PC-3 (cell line): ENCODE measurements around the gene KRTAP1-5. TPM values are rescaled to one million over a fixed set of nuclear protein-coding genes. Genes with fewer than 3 reads are reported as not detected.

ENCODE experiments used
- ATAC-seq: fragments of 200-7000 bp; cut with Tn5 transposase; 2 replicates; pipeline ENCODE4 v1.9.1; 2020; ENCODE audit warnings: mild to moderate bottlenecking, moderate library complexity
- BruUV-seq: library from RNA; stranded (reverse); fragments of 400-500 nt; replicated peaks from 2 replicates; lab custom pipeline; 2021; lab: Mats Ljungman, UMichigan
- CTCF ChIA-PET: fragments of 300-600 bp; sonication (Branson Sonifier 250); formaldehyde crosslinking; loops from one replicate; lab custom pipeline; 2022; ENCODE audit warnings: antibody characterized with exemption; lab: Charles Lee
- POLR2A ChIA-PET: fragments of 300-600 bp; sonication (Branson Sonifier 250); formaldehyde crosslinking; loops from one replicate; lab custom pipeline; 2022; ENCODE audit warnings: antibody characterized with exemption; ENCODE audit not compliant: unreplicated experiment; lab: Charles Lee
- DNase-seq: peaks from one replicate; pipeline ENCODE4 v3.0.0-alpha.2; 2015
- H2AFZ ChIP-seq: fragments of 300-600 bp; sonication (generic); 2 replicates; pipeline ENCODE4 v1.6.0; 2016; ENCODE audit warnings: antibody characterized with exemption, low read length
- H3F3A ChIP-seq: fragments of 300-600 bp; sonication (generic); one replicate; pipeline ENCODE4 v1.6.0; 2017; ENCODE audit warnings: antibody characterized with exemption, low read length, control low read depth, mild to moderate bottlenecking; ENCODE audit not compliant: unreplicated experiment
- H3K27ac ChIP-seq: fragments of 300-600 bp; sonication (generic); 2 replicates; pipeline ENCODE4 v1.5.1; 2016; ENCODE audit warnings: mild to moderate bottlenecking, low read length
- H3K27me3 ChIP-seq: fragments of 300-600 bp; sonication (generic); 2 replicates; pipeline ENCODE4 v1.6.1; 2016; ENCODE audit warnings: low read length, mixed read lengths
- H3K36me3 ChIP-seq: fragments of 300-600 bp; sonication (generic); 2 replicates; pipeline ENCODE4 v1.6.1; 2016; ENCODE audit warnings: low read depth, mixed run types, low read length, mixed read lengths
- H3K4me1 ChIP-seq: fragments of 300-600 bp; sonication (generic); 2 replicates; pipeline ENCODE4 v1.5.1; 2016; ENCODE audit warnings: low read length; ENCODE audit not compliant: insufficient read depth
- H3K4me2 ChIP-seq: fragments of 300-600 bp; sonication (generic); 2 replicates; pipeline ENCODE4 v1.6.0; 2016; ENCODE audit warnings: low read length
- H3K4me3 ChIP-seq: fragments of 300-600 bp; sonication (generic); 2 replicates; pipeline ENCODE4 v1.5.1; 2016; ENCODE audit warnings: mild to moderate bottlenecking, low read length, mixed read lengths
- H3K79me2 ChIP-seq: fragments of 300-600 bp; sonication (generic); 2 replicates; pipeline ENCODE4 v1.6.1; 2017; ENCODE audit warnings: low read length, mixed read lengths
- H3K9ac ChIP-seq: fragments of 300-600 bp; sonication (generic); 2 replicates; pipeline ENCODE4 v1.6.0; 2016; ENCODE audit warnings: mild to moderate bottlenecking, low read length
- H3K9me2 ChIP-seq: fragments of 300-600 bp; sonication (generic); replicated peaks from 2 replicates; pipeline ENCODE4 v1.6.1; 2016; ENCODE audit warnings: mixed run types, low read length, mixed read lengths
- H3K9me3 ChIP-seq: fragments of 300-600 bp; sonication (generic); 2 replicates; pipeline ENCODE4 v1.6.1; 2016; ENCODE audit warnings: low read length, mixed read lengths
- H4K20me1 ChIP-seq: fragments of 300-600 bp; sonication (generic); 2 replicates; pipeline ENCODE4 v1.6.1; 2016; ENCODE audit warnings: low read length, mixed read lengths
- EZH2 ChIP-seq: fragments of 300-600 bp; sonication (generic); IDR thresholded peaks from one replicate; pipeline ENCODE4 v1.6.1; 2017; ENCODE audit warnings: antibody characterized with exemption, mild to moderate bottlenecking, low read length; ENCODE audit not compliant: unreplicated experiment
- EZH2phosphoT487 ChIP-seq: fragments of 300-600 bp; sonication (generic); IDR thresholded peaks from 2 replicates; pipeline ENCODE4 v1.6.1; 2018; ENCODE audit warnings: mild to moderate bottlenecking, antibody characterized with exemption, low read length, borderline replicate concordance
- intact Hi-C: fragments of 100-400 bp; cut with micrococcal nuclease; formaldehyde crosslinking; loops from 2 replicates; pipeline ENCODE4 v1.9.0; 2023
- total RNA-seq: library from RNA; depleted of rRNA; stranded (reverse); fragments of >200 nt; gene quantifications from 2 replicates; pipeline ENCODE4 v1.2.3, GENCODE V29; 2014
- TF ChIP-seq, protein P1 (sequence below): fragments of 300-600 bp; sonication (generic); conservative IDR thresholded peaks from 2 replicates; pipeline ENCODE4 v1.5.1; 2017; ENCODE audit warnings: antibody characterized with exemption, low read depth, mild to moderate bottlenecking, low read length

The KRTAP1-5 gene
- total RNA-seq, 1 experiment from 2014 or later = 0.51 TPM

DNA sequence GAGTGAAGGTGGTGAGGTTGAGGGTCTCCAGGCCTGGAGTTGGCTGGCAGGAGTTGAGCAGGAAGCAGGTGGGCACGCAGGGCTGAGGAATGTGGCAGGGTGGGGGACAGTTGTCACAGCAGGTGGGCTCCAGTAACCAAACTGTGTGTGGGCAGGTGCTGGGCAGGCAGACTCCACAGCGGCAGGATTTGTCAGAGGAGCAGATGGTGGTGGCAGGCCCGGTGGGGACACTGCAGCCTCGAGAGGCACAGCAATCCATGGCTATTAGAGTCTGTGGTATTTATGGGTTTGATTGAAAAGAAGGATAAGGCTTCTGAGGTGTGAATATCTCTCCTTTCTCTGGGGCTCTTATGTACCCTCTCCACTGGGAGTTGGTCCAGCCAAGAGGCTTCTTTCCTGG is 33.2 kb downstream of the KRTAP1-5 start, which contains the start of gene KRTAP3-3:
Gene KRTAP3-3, minus strand, starts transcription at position 326 of the 400 bp plus-strand sequence. Its CDS starts 67 bp downstream, at position 259.
- Histone ChIP-seq H3K36me3 (no peaks in the 10 kb centered on the region), H3K4me2 (no peak within 1 kb of the TSS), H3K4me3 (no peak within 1 kb of the TSS), H3K4me1 (no peaks in the 10 kb centered on the region), H3K9ac (no peak within 1 kb of the TSS), H2AFZ (no peak within 1 kb of the TSS), H3F3A (no peaks in the 10 kb centered on the region), H3K27ac (no peak within 1 kb of the TSS), H3K9me3 (no peaks in the 10 kb centered on the region), H3K9me2 (no peaks in the 10 kb centered on the region), H3K27me3 (no peaks in the 10 kb centered on the region), H4K20me1 (no peaks in the 10 kb centered on the region), H3K79me2 (no peaks in the 10 kb centered on the region)
- DNase-seq = no peak
- no TSS peak for BruUV-seq
- TF ChIP-seq EZH2phosphoT487 (no peak), EZH2 (no peak)
- TF ChIP-seq, protein P1, sequence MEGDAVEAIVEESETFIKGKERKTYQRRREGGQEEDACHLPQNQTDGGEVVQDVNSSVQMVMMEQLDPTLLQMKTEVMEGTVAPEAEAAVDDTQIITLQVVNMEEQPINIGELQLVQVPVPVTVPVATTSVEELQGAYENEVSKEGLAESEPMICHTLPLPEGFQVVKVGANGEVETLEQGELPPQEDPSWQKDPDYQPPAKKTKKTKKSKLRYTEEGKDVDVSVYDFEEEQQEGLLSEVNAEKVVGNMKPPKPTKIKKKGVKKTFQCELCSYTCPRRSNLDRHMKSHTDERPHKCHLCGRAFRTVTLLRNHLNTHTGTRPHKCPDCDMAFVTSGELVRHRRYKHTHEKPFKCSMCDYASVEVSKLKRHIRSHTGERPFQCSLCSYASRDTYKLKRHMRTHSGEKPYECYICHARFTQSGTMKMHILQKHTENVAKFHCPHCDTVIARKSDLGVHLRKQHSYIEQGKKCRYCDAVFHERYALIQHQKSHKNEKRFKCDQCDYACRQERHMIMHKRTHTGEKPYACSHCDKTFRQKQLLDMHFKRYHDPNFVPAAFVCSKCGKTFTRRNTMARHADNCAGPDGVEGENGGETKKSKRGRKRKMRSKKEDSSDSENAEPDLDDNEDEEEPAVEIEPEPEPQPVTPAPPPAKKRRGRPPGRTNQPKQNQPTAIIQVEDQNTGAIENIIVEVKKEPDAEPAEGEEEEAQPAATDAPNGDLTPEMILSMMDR = no peak
- POLR2A ChIA-PET = no interaction called here
- intact Hi-C loops = no loop called here
- CTCF ChIA-PET = no interaction called here
- ATAC-seq = no peak

DNA sequence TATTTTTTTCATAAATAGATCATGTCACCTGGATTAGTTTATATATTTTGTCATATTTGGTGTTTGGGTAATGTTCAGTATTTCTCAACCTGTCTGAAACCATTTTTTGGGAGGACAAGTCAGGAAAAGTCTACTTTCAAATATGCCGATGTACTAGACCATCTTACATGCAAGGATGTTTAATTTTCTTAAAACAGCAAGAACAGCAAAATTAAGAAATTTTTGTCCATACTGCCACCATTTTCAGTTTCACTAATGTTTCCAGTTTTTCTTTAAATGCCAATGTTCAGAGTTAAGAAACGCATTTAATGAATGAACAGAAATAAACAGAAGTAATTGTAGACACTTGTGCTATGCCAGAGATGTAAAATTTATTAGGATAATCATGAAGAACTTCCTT is 33.9 kb downstream of the KRTAP1-5 start:
- H3K9ac ChIP-seq = no peak overlapping the region
- ChIA-PET CTCF (no interaction called here), POLR2A (no interaction called here)
- no peak overlapping the region for H2AFZ ChIP-seq
- no peaks in the 10 kb centered on the region for H3K9me2 ChIP-seq
- ATAC-seq = no peak
- H3F3A ChIP-seq = no peaks in the 10 kb centered on the region
- no peaks in the 10 kb centered on the region for H3K27me3 ChIP-seq
- H3K79me2 ChIP-seq = no peaks in the 10 kb centered on the region
- H3K27ac ChIP-seq = no peak overlapping the region
- H4K20me1 ChIP-seq = no peaks in the 10 kb centered on the region
- no peak overlapping the region for H3K4me2 ChIP-seq
- DNase-seq = no peak
- H3K4me3 ChIP-seq = no peak overlapping the region
- no peaks in the 10 kb centered on the region for H3K4me1 ChIP-seq
- no TSS peak for BruUV-seq
- H3K9me3 ChIP-seq = no peaks in the 10 kb centered on the region
- H3K36me3 ChIP-seq = no peaks in the 10 kb centered on the region
- TF ChIP-seq, protein P1 = no peak
- TF ChIP-seq EZH2phosphoT487 (no peak), EZH2 (no peak)
- intact Hi-C loops = no loop called here

DNA sequence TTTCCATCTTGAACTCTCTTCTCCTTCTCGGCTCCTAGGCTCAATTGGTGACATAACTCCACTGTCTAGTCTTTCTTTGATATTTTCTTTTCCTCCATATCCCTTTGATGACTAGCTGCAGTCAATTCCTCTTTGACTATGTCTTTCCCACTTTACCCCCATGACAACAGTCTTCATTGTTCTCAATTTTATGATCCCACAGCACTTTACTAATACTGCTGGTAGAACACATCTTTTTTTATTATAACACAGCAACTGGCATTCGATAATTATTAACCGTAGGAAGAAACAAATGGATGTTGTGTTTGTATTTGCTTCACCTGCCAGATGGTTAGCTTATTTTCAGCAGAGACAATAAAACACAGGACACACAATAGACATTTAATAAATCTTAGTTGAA is 34.3 kb downstream of the KRTAP1-5 start:
- Histone ChIP-seq H3K9me3 (no peaks in the 10 kb centered on the region), H4K20me1 (no peaks in the 10 kb centered on the region), H3K4me2 (no peak overlapping the region), H3K9ac (no peak overlapping the region), H3K79me2 (no peaks in the 10 kb centered on the region), H3K36me3 (no peaks in the 10 kb centered on the region), H3F3A (no peaks in the 10 kb centered on the region), H3K4me3 (no peak overlapping the region), H3K27ac (no peak overlapping the region), H2AFZ (no peak overlapping the region), H3K9me2 (no peaks in the 10 kb centered on the region), H3K27me3 (no peaks in the 10 kb centered on the region), H3K4me1 (no peaks in the 10 kb centered on the region)
- POLR2A ChIA-PET = no interaction called here
- DNase-seq (no peak), ATAC-seq (no peak)
- CTCF ChIA-PET = no interaction called here
- TF ChIP-seq EZH2phosphoT487 = no peak
- TF ChIP-seq EZH2 = no peak
- TF ChIP-seq, protein P1 = no peak
- BruUV-seq = no TSS peak
- intact Hi-C loops = no loop called here
